Activated B cell treated with CpG ODN at 0.5 μM for 24 hours (primary cell): Measurements from ENCODE around the gene CBARP. TPM values are rescaled to one million over a fixed set of nuclear protein-coding genes. Genes with fewer than 3 reads are reported as not detected.

Source experiments
- ATAC-seq: fragments of 200-7000 bp; cut with Tn5 transposase; one replicate; pipeline ENCODE4 v1.10.0; 2021; ENCODE audit warnings: low read depth, mild to moderate bottlenecking, moderate library complexity
- CTCF ChIA-PET: fragments of 350-600 bp; sonication (Branson Sonifier 250); formaldehyde crosslinking; loops from one replicate; lab custom pipeline; 2021; ENCODE audit warnings: antibody characterized with exemption; lab: Charles Lee
- POLR2A ChIA-PET: fragments of 350-600 bp; sonication (Branson Sonifier 250); formaldehyde crosslinking; loops from one replicate; lab custom pipeline; 2021; ENCODE audit warnings: antibody characterized with exemption; lab: Charles Lee
- DNase-seq: peaks from one replicate; pipeline ENCODE4 v3.0.0; 2022
- H3K27ac Mint-ChIP-seq: one replicate; pipeline ENCODE4 v1.8.0; 2020; ENCODE audit warnings: mixed read lengths
- H3K27me3 Mint-ChIP-seq: one replicate; pipeline ENCODE4 v1.8.0; 2021; ENCODE audit warnings: mixed read lengths
- H3K36me3 Mint-ChIP-seq: one replicate; pipeline ENCODE4 v1.8.0; 2021; ENCODE audit warnings: low read depth, mixed read lengths
- H3K4me1 Mint-ChIP-seq: one replicate; pipeline ENCODE4 v1.8.0; 2021; ENCODE audit warnings: mixed read lengths
- H3K4me3 Mint-ChIP-seq: one replicate; pipeline ENCODE4 v1.8.0; 2020; ENCODE audit warnings: mild to moderate bottlenecking, mixed read lengths
- H3K9me3 Mint-ChIP-seq: one replicate; pipeline ENCODE4 v1.8.0; 2020; ENCODE audit warnings: mixed read lengths
- intact Hi-C: fragments of 100-400 bp; cut with micrococcal nuclease; formaldehyde crosslinking; loops from one replicate; pipeline ENCODE4 v1.15.1; 2024
- total RNA-seq: library from RNA; stranded (reverse); gene quantifications from 2 replicates; pipeline ENCODE4 v1.2.3, GENCODE V29; 2022
- TF ChIP-seq, protein P1 (sequence below): fragments of 200-600 bp; IDR thresholded peaks from one replicate; pipeline ENCODE4 v1.8.0; 2022; ENCODE audit warnings: antibody characterized with exemption, mild to moderate bottlenecking

The CBARP gene
- total RNA-seq, 1 donor from 2014 or later: 0.64 TPM

DNA sequence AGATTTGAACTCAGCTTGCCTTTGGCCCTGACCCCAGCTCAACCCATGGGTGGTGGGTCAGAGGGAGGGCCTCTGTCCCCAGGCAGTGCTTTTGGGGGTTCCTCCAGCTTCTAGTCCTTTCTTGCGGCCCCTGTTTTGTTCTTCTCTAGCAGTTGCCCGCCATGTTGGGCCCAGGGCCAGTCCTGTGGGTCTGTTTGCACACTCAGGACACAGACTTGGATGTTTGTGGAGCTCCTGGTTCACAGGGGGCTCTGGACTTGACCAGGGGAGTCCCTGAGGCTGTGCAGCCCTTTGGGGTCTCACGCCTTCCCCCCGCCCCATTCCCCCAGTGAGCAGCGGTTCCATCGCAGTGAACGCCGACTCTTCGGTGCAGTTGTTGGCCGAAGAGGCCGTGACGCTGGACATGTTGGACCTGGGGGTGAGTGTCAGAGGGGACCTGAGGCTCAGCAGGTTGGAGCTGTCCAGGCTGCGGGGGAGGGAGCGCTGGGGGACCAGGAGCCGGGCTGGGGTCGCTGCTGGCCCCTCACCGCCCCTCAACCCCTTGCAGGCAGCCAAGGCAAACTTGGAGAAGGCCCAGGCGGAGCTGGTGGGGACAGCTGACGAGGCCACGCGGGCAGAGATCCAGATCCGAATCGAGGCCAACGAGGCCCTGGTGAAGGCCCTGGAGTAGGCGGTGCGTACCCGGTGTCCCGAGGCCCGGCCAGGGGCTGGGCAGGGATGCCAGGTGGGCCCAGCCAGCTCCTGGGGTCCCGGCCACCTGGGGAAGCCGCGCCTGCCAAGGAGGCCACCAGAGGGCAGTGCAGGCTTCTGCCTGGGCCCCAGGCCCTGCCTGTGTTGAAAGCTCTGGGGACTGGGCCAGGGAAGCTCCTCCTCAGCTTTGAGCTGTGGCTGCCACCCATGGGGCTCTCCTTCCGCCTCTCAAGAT, 6.2 kb upstream of the CBARP start:
- ChIA-PET CTCF (interaction anchor here (0.6 to 6.1 kb wide), 28 partner anchors 9 to 334 kb away, joined by 3 to 540 read pairs (median 5); partner anchors contain the start of genes ABCA7, CIRBP, CNN2 and FAM174C), POLR2A (interaction anchor here (0.6 to 10.1 kb wide), 18 partner anchors 9 to 304 kb away, joined by 3 to 824 read pairs (median 6); partner anchors contain the start of genes CIRBP, CNN2, FAM174C and REEP6)
- Mint-ChIP-seq H3K27me3 (no peaks in the 10 kb centered on the region), H3K4me3 (peak overlapping the region; percentile 78), H3K27ac (peak overlapping the region; percentile 93), H3K4me1 (peaks cover 44% of the 10 kb centered on the region), H3K9me3 (no peaks in the 10 kb centered on the region), H3K36me3 (peaks cover 2% of the 10 kb centered on the region)
- DNase-seq: peak; percentile 88
- ATAC-seq: peak; percentile 53
- intact Hi-C loops: loop anchor here (1.0 to 10.0 kb wide), 3 partner anchors 22 to 579 kb away; partner anchors contain the start of gene RNF126
- TF ChIP-seq, protein P1, sequence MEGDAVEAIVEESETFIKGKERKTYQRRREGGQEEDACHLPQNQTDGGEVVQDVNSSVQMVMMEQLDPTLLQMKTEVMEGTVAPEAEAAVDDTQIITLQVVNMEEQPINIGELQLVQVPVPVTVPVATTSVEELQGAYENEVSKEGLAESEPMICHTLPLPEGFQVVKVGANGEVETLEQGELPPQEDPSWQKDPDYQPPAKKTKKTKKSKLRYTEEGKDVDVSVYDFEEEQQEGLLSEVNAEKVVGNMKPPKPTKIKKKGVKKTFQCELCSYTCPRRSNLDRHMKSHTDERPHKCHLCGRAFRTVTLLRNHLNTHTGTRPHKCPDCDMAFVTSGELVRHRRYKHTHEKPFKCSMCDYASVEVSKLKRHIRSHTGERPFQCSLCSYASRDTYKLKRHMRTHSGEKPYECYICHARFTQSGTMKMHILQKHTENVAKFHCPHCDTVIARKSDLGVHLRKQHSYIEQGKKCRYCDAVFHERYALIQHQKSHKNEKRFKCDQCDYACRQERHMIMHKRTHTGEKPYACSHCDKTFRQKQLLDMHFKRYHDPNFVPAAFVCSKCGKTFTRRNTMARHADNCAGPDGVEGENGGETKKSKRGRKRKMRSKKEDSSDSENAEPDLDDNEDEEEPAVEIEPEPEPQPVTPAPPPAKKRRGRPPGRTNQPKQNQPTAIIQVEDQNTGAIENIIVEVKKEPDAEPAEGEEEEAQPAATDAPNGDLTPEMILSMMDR: no peak

DNA sequence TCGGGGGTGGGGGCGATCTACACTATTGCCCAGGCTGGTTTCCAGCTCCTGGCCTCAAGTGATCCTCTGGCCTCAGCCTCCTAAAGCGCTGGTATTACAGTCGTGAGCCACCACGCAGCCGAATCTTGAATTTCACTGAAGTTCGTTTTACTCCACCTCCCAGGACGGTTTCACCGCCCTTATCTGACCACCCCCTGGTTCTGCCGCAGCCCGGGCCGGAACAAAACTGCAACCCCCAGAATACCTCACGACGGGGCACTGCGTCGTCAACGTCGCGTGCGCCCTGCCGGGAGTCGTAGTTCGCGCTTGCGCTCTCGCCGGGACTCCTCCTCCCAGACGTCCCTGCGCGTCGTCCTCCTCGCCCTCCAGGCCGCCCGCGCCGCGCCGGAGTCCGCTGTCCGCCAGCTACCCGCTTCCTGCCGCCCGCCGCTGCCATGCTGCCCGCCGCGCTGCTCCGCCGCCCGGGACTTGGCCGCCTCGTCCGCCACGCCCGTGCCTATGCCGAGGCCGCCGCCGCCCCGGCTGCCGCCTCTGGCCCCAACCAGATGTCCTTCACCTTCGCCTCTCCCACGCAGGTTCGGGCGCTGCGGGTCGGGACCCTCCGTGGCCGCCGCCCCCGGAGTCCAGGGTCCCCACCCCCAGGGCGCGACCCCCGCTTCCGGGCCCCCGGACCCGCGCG, 3.8 kb upstream of the CBARP start, which contains the start of gene ATP5F1D:
ATP5F1D (plus strand) TSS at position 335 of the 679 bp plus-strand sequence; CDS start at position 435, 100 bp downstream.
- Mint-ChIP-seq H3K36me3 (peaks cover 2% of the 10 kb centered on the region), H3K4me3 (peak within 1 kb of the TSS; percentile 86), H3K27me3 (peaks cover 7% of the 10 kb centered on the region), H3K27ac (peak within 1 kb of the TSS; percentile 74), H3K4me1 (peaks cover 53% of the 10 kb centered on the region), H3K9me3 (no peaks in the 10 kb centered on the region)
- DNase-seq (peak; percentile 85), ATAC-seq (peak; percentile 67)
- POLR2A ChIA-PET: interaction anchor here (1.0 to 10.1 kb wide), 5 partner anchors 23 to 257 kb away, joined by 3 to 824 read pairs (median 4); partner anchors contain the start of genes CIRBP, RNU6-2 and WDR18
- CTCF ChIA-PET: interaction anchor here (1.8 to 6.1 kb wide), 2 partner anchors 24 to 129 kb away, joined by 10 to 540 read pairs; partner anchors contain the start of gene CIRBP
- TF ChIP-seq, protein P1: no peak
- intact Hi-C loops: loop anchor here (1.0 to 10.0 kb wide), 5 partner anchors 146 to 577 kb away; partner anchors contain the start of genes POLR2E, PTBP1, RNF126 and RNU6-2

DNA sequence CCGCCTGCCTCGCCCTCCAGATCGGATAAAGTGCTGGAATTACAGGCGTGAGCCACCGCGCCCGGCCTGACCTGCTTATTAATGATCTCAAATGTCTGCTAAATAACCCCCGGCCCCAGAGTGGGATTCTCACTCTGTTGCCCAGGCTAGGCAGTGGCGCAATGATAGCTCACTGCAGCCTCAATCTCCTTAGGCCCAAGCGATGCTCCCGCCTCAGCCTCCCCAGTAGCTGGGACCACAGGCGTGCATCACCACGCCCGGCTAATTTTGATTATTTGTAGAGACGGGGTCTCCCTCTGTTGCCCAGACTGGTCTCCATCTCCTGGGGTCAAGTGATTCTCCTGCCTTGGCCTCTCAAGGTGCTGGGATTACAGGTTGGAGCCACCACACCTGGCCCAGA, 3.1 kb upstream of the CBARP start:
- Mint-ChIP-seq H3K4me3 (peak overlapping the region; percentile 86), H3K4me1 (peaks cover 50% of the 10 kb centered on the region), H3K9me3 (no peaks in the 10 kb centered on the region), H3K36me3 (peaks cover 2% of the 10 kb centered on the region), H3K27ac (no peak overlapping the region), H3K27me3 (peaks cover 7% of the 10 kb centered on the region)
- CTCF ChIA-PET: interaction anchor here (0.7 to 6.1 kb wide), 3 partner anchors 24 to 1581 kb away, joined by 3 to 540 read pairs (median 10); partner anchors contain the start of gene CIRBP
- DNase-seq (no peak), ATAC-seq (no peak)
- POLR2A ChIA-PET: interaction anchor here (0.5 to 10.1 kb wide), 8 partner anchors 23 to 333 kb away, joined by 3 to 824 read pairs (median 4); partner anchors contain the start of genes CIRBP, RNU6-2 and WDR18
- intact Hi-C loops: loop anchor here (1.0 to 10.0 kb wide), 8 partner anchors 128 to 576 kb away; partner anchors contain the start of genes POLR2E, PTBP1, RNF126 and RNU6-2
- TF ChIP-seq, protein P1: no peak

DNA sequence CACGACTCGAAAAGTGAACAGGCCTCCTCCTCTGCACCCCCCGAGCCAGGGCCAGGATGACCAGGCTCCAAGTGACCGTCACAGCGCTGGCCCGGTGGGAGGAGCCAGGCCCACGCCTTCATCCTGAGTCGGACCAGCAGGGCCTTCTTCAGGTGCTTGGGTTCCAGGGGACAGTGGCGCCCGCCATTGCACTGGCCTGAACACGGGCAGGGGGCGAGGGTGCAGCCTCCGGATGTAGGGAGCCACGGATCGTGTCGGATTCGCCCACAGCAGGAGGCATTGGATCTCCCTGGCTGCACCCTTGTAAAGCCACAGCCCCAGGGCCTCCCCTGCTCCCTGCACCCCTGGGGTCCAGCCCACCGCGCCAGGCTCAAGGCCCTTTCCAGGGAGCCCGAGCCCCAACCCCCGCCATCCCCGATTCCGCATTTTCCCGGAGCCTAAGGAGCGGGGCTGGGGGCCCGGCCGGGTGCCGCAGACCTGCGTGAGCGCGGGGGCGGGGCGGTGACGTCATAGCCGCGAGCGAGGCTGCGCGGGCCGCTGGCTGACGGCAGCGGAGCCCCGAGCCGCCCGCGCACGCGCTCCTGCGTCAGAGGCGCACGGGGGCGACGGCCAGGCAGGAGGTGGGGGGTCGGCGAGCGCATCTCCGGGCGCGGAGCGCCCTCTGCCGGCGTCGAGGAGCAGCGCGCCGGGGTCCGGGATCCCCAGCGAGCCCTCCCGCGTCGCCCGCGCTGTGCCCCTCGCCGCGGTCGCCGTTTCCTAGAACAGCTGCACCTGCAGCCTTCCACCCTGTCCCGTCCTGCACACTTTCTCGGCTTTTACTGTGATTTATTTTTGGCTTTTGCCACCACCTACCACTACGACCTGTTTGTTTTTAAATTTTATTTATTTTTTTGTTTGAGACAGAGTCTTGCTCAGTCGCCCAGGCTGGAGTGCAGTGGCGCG, 2.3 kb upstream of the CBARP start:
- intact Hi-C loops: loop anchor here (1.0 to 10.0 kb wide), 4 partner anchors 127 to 575 kb away; partner anchors contain the start of genes RNF126 and WDR18
- H3K36me3 Mint-ChIP-seq: peaks cover 2% of the 10 kb centered on the region
- ATAC-seq (peak; percentile 50), DNase-seq (peak; percentile 93)
- no peaks in the 10 kb centered on the region for H3K9me3 Mint-ChIP-seq
- ChIA-PET POLR2A (interaction anchor here (0.5 to 10.1 kb wide), 8 partner anchors 24 to 332 kb away, joined by 3 to 824 read pairs (median 4); partner anchors contain the start of genes CIRBP, RNU6-2 and WDR18), CTCF (interaction anchor here (0.7 to 6.1 kb wide), 3 partner anchors 25 to 1582 kb away, joined by 3 to 540 read pairs (median 10); partner anchors contain the start of gene CIRBP)
- peak overlapping the region; percentile 79 for H3K4me3 Mint-ChIP-seq
- TF ChIP-seq, protein P1: no peak
- H3K27me3 Mint-ChIP-seq: peaks cover 7% of the 10 kb centered on the region
- peaks cover 45% of the 10 kb centered on the region for H3K4me1 Mint-ChIP-seq
- H3K27ac Mint-ChIP-seq: no peak overlapping the region
